ENCODE results near the gene HS6ST2. TPM values are rescaled to one million over a fixed set of nuclear protein-coding genes. Genes with fewer than 3 reads are reported as not detected.

HS6ST2 gene
- polyA plus RNA-seq, 1 donor (not counting 4 experiments of a cell fraction or from before 2014, with no cell fraction given) = 0.43 TPM

DNA sequence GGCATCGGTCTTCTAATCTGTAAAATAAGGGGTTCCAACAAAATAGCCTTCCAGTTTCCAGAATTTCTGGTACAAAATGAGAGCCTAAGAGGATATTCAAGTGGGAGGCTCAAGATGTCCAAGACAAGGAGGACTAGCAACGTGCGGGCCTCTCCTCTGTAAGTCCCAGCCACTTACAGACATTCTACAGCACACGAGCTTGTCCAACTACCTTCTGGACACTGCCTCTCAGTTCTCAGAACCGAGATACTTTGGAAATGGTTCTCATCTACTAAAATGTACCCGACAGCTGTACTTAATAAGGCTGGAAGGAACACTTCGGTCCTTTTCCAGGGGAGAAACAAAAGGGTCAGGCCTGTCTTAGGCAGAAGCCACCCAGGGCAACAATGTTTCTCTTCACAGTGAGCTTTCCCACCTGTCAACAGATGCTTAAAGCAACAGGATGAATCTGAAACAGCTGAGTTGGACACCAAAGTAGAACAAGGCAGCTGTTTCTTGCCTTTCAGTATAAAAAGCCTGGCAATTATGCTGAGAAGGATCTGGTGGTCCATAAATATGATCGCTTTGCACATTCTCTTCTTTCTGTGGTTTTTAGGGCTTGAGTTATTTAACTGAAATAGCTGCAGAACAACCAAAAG is 127.0 kb downstream of the HS6ST2 start:
- H3K9me3 ChIP-seq (ENCODE audit: control insufficient read depth, low read depth, low read length) = no peaks in the 10 kb centered on the region
- no peaks in the 10 kb centered on the region for H3K9me1 ChIP-seq (ENCODE audit: control insufficient read depth, extremely low read depth, insufficient read depth, low read length)
- no peaks in the 10 kb centered on the region for H3K4me1 ChIP-seq (ENCODE audit: control insufficient read depth, extremely low read depth, insufficient read depth, low read length)
- H3K27ac ChIP-seq (ENCODE audit: control insufficient read depth, insufficient read depth, low read length) = no peak overlapping the region
- H3K4me3 ChIP-seq (ENCODE audit: control insufficient read depth in 2 of 3, extremely low read depth in 1 of 3, insufficient read depth in 2 of 3, low read depth in 1 of 3, low read length in 3 of 3) = no peak overlapping the region
- no peaks in the 10 kb centered on the region for H3K36me3 ChIP-seq (ENCODE audit: control insufficient read depth in 2 of 2, extremely low read depth in 1 of 2, insufficient read depth in 2 of 2, low read length in 2 of 2)
- DNase-seq (ENCODE audit: low read depth, low spot score) = no peak
- H3K9ac ChIP-seq (ENCODE audit: control insufficient read depth, extremely low read depth, insufficient read depth, low read length) = no peak overlapping the region
- no peak for FAIRE-seq
- H2AFZ ChIP-seq (ENCODE audit: control insufficient read depth, low read length) = no peak overlapping the region
- H3K79me2 ChIP-seq (ENCODE audit: control insufficient read depth, insufficient read depth, low read length) = no peaks in the 10 kb centered on the region
- dilution Hi-C loops (cut with MboI; ENCODE audit: extremely low pct_ligation_motif_present, low sequenced_read_pairs) = no loop called here
- TF ChIP-seq, protein P1, sequence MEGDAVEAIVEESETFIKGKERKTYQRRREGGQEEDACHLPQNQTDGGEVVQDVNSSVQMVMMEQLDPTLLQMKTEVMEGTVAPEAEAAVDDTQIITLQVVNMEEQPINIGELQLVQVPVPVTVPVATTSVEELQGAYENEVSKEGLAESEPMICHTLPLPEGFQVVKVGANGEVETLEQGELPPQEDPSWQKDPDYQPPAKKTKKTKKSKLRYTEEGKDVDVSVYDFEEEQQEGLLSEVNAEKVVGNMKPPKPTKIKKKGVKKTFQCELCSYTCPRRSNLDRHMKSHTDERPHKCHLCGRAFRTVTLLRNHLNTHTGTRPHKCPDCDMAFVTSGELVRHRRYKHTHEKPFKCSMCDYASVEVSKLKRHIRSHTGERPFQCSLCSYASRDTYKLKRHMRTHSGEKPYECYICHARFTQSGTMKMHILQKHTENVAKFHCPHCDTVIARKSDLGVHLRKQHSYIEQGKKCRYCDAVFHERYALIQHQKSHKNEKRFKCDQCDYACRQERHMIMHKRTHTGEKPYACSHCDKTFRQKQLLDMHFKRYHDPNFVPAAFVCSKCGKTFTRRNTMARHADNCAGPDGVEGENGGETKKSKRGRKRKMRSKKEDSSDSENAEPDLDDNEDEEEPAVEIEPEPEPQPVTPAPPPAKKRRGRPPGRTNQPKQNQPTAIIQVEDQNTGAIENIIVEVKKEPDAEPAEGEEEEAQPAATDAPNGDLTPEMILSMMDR (optimal IDR thresholded peaks at IDR 0.05 in 1 of 3, IDR thresholded peaks at IDR 0.05 in 1 of 3, conservative IDR thresholded peaks at IDR 0.05 in 1 of 3; ENCODE audit: extremely low read depth in 1 of 3, insufficient read depth in 2 of 3, low read length in 3 of 3) = no peak
- TF ChIP-seq EZH2 (IDR thresholded peaks at IDR 0.05; ENCODE audit: low read length) = no peak
- no peak overlapping the region for H3K4me2 ChIP-seq (ENCODE audit: control insufficient read depth, extremely low read depth, insufficient read depth, low read depth, low read length)
- no peaks in the 10 kb centered on the region for H3K27me3 ChIP-seq (ENCODE audit: control insufficient read depth, extremely low read depth, insufficient read depth, low read length)
- H4K20me1 ChIP-seq (ENCODE audit: control insufficient read depth, extremely low read depth, insufficient read depth, low read length) = no peaks in the 10 kb centered on the region

DNA sequence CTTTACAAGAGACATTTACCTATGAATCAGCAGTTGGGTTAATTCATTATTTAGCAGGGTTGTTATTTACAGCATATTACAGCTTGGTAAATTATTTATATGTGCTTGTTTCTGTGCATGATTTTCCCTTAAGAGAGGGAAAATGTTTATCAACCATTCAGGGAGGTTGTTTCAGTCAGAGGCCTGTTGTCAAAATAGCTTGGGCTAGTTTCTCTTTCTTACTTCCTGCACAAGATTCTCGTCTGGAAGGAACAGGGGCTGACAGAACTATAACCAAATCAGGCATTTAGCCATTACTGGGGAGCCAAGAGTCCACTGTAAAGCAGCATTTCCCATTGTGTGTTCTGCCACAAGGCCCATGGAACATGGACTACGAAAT is 135.8 kb downstream of the HS6ST2 start:
- H3K27ac ChIP-seq (ENCODE audit: control insufficient read depth, insufficient read depth, low read length) = no peak overlapping the region
- no peaks in the 10 kb centered on the region for H3K27me3 ChIP-seq (ENCODE audit: control insufficient read depth, extremely low read depth, insufficient read depth, low read length)
- TF ChIP-seq, protein P1 (optimal IDR thresholded peaks at IDR 0.05 in 1 of 3, IDR thresholded peaks at IDR 0.05 in 1 of 3, conservative IDR thresholded peaks at IDR 0.05 in 1 of 3; ENCODE audit: extremely low read depth in 1 of 3, insufficient read depth in 2 of 3, low read length in 3 of 3) = no peak
- TF ChIP-seq EZH2 (IDR thresholded peaks at IDR 0.05; ENCODE audit: low read length) = no peak
- no peaks in the 10 kb centered on the region for H3K4me1 ChIP-seq (ENCODE audit: control insufficient read depth, extremely low read depth, insufficient read depth, low read length)
- H3K79me2 ChIP-seq (ENCODE audit: control insufficient read depth, insufficient read depth, low read length) = no peaks in the 10 kb centered on the region
- FAIRE-seq (no peak), DNase-seq (ENCODE audit: low read depth, low spot score) (no peak)
- no peak overlapping the region for H3K4me2 ChIP-seq (ENCODE audit: control insufficient read depth, extremely low read depth, insufficient read depth, low read depth, low read length)
- H2AFZ ChIP-seq (ENCODE audit: control insufficient read depth, low read length) = no peak overlapping the region
- H3K36me3 ChIP-seq (ENCODE audit: control insufficient read depth in 2 of 2, extremely low read depth in 1 of 2, insufficient read depth in 2 of 2, low read length in 2 of 2) = no peaks in the 10 kb centered on the region
- no peaks in the 10 kb centered on the region for H3K9me1 ChIP-seq (ENCODE audit: control insufficient read depth, extremely low read depth, insufficient read depth, low read length)
- H3K9me3 ChIP-seq (ENCODE audit: control insufficient read depth, low read depth, low read length) = no peaks in the 10 kb centered on the region
- H3K4me3 ChIP-seq (ENCODE audit: control insufficient read depth in 2 of 3, extremely low read depth in 1 of 3, insufficient read depth in 2 of 3, low read depth in 1 of 3, low read length in 3 of 3) = no peak overlapping the region
- dilution Hi-C loops (cut with MboI; ENCODE audit: extremely low pct_ligation_motif_present, low sequenced_read_pairs) = no loop called here
- H3K9ac ChIP-seq (ENCODE audit: control insufficient read depth, extremely low read depth, insufficient read depth, low read length) = no peak overlapping the region
- H4K20me1 ChIP-seq (ENCODE audit: control insufficient read depth, extremely low read depth, insufficient read depth, low read length) = no peaks in the 10 kb centered on the region
